Progenitor cell of endocrine pancreas (in vitro differentiated cells): ENCODE measurements around the gene BAG1. TPM values are rescaled to one million over a fixed set of nuclear protein-coding genes. Genes with fewer than 3 reads are reported as not detected.

Experiments used
- DNase-seq: peaks from one replicate; pipeline ENCODE4 v3.0.0; 2021; ENCODE audit warnings: low spot score; ENCODE audit not compliant: unreplicated experiment
- H3K27ac Mint-ChIP-seq: 2 replicates; pipeline ENCODE4 v1.8.0; 2021; ENCODE audit warnings: mild to moderate bottlenecking, moderate library complexity, mixed read lengths
- H3K27me3 Mint-ChIP-seq: 2 replicates; pipeline ENCODE4 v1.8.0; 2021; ENCODE audit warnings: mixed read lengths
- H3K36me3 Mint-ChIP-seq: 2 replicates; pipeline ENCODE4 v1.8.0; 2022; ENCODE audit warnings: mixed read lengths; ENCODE audit not compliant: insufficient read depth
- H3K4me1 Mint-ChIP-seq: 2 replicates; pipeline ENCODE4 v1.8.0; 2021; ENCODE audit warnings: low read depth, mixed read lengths
- H3K4me3 Mint-ChIP-seq: 2 replicates; pipeline ENCODE4 v1.8.0; 2021; ENCODE audit warnings: low read depth, mild to moderate bottlenecking, moderate library complexity, mixed read lengths
- H3K9me3 Mint-ChIP-seq: 2 replicates; pipeline ENCODE4 v1.8.0; 2021; ENCODE audit warnings: low read depth, mixed read lengths
- CTCF ChIP-seq: fragments of 200-600 bp; sonication (generic); IDR thresholded peaks from one replicate; pipeline ENCODE4 v1.5.0; 2021; ENCODE audit warnings: antibody characterized with exemption, mild to moderate bottlenecking; ENCODE audit not compliant: unreplicated experiment
- total RNA-seq: library from RNA; stranded (reverse); gene quantifications from 2 replicates; pipeline ENCODE4 v1.2.1, GENCODE V29; 2021

Gene BAG1
- total RNA-seq, 1 donor from 2014 or later = 67.7 TPM

- no peak for DNase-seq
- Mint-ChIP-seq H3K4me3 (no peak overlapping the region), H3K4me1 (no peaks in the 10 kb centered on the region), H3K27me3 (no peaks in the 10 kb centered on the region), H3K27ac (no peak overlapping the region), H3K36me3 (peaks cover 3% of the 10 kb centered on the region), H3K9me3 (no peaks in the 10 kb centered on the region)
- no peak for TF ChIP-seq CTCF
Measured at GRCh38 chr9:33246269-33246860, 18.1 kb downstream of the BAG1 start.

GRCh38 chr9:33245341-33245740 is 19.2 kb downstream of the BAG1 start:
- no peak for DNase-seq
- no peaks in the 10 kb centered on the region for H3K36me3 Mint-ChIP-seq
- H3K4me1 Mint-ChIP-seq = no peaks in the 10 kb centered on the region
- TF ChIP-seq CTCF = no peak
- no peaks in the 10 kb centered on the region for H3K9me3 Mint-ChIP-seq
- H3K27ac Mint-ChIP-seq = no peak overlapping the region
- H3K4me3 Mint-ChIP-seq = no peak overlapping the region
- H3K27me3 Mint-ChIP-seq = no peaks in the 10 kb centered on the region

- TF ChIP-seq CTCF = no peak
- DNase-seq = no peak
- peaks cover 3% of the 10 kb centered on the region for H3K4me1 Mint-ChIP-seq
- no peak overlapping the region for H3K27ac Mint-ChIP-seq
- H3K4me3 Mint-ChIP-seq = no peak overlapping the region
- no peaks in the 10 kb centered on the region for H3K9me3 Mint-ChIP-seq
- H3K36me3 Mint-ChIP-seq = no peaks in the 10 kb centered on the region
- H3K27me3 Mint-ChIP-seq = no peaks in the 10 kb centered on the region
Measured at GRCh38 chr9:33244137-33244784, 20.2 kb downstream of the BAG1 start.

- no peaks in the 10 kb centered on the region for H3K9me3 Mint-ChIP-seq
- TF ChIP-seq CTCF = no peak
- DNase-seq = no peak
- H3K36me3 Mint-ChIP-seq = no peaks in the 10 kb centered on the region
- H3K4me3 Mint-ChIP-seq = no peak overlapping the region
- no peak overlapping the region for H3K27ac Mint-ChIP-seq
- H3K27me3 Mint-ChIP-seq = no peaks in the 10 kb centered on the region
- peaks cover 3% of the 10 kb centered on the region for H3K4me1 Mint-ChIP-seq
Measured at GRCh38 chr9:33242609-33243134, 21.8 kb downstream of the BAG1 start.

- TF ChIP-seq CTCF = no peak
- H3K27ac Mint-ChIP-seq = no peak overlapping the region
- no peak for DNase-seq
Measured at GRCh38 chr9:33241298-33241697, 23.2 kb downstream of the BAG1 start.

More at GRCh38 chr9:33241298-33241697, 23.2 kb downstream of the BAG1 start:
- Mint-ChIP-seq H3K9me3 (no peaks in the 10 kb centered on the region), H3K4me1 (peaks cover 3% of the 10 kb centered on the region), H3K27me3 (peaks cover 4% of the 10 kb centered on the region), H3K4me3 (no peak overlapping the region), H3K36me3 (no peaks in the 10 kb centered on the region)
